Tibial nerve (tissue), 4 donors: Measurements from ENCODE around the gene VPS35. TPM values are rescaled to one million over a fixed set of nuclear protein-coding genes. Genes with fewer than 3 reads are reported as not detected.

Experiments used
- DNase-seq, 2 donors: peaks; one replicate each; pipeline ENCODE4 v3.0.0-alpha.2; 2019; ENCODE audit warnings: low spot score in 2 of 2
- H3K27ac ChIP-seq, 4 donors: fragments of 200-600 bp; sonication (generic) in 3 of 4; one replicate each; pipeline ENCODE4 v1.5.1; 2017 to 2019; ENCODE audit warnings: mild to moderate bottlenecking in 1 of 4
- H3K27me3 ChIP-seq, 2 donors: fragments of 200-600 bp; sonication (generic) in 1 of 2; one replicate each; pipeline versions ENCODE4 v1.5.1 to v1.6.0; 2017 to 2019
- H3K36me3 ChIP-seq, 3 donors: fragments of 200-600 bp; sonication (generic); one replicate each; pipeline ENCODE4 v1.5.1; 2018 to 2019
- H3K4me1 ChIP-seq, 4 donors: fragments of 200-600 bp; sonication (generic) in 3 of 4; one replicate each; pipeline ENCODE4 v1.5.1; 2017 to 2019
- H3K4me3 ChIP-seq, 4 donors: fragments of 200-600 bp; sonication (generic) in 3 of 4; one replicate each; pipeline ENCODE4 v1.5.1; 2017 to 2019; ENCODE audit warnings: mild to moderate bottlenecking in 1 of 4, moderate library complexity in 1 of 4
- H3K9me3 ChIP-seq, 4 donors: fragments of 200-600 bp; sonication (generic) in 3 of 4; one replicate each; pipeline ENCODE4 v1.5.1; 2017 to 2019
- EP300 ChIP-seq, 2 donors: sonication (generic); formaldehyde crosslinking; IDR thresholded peaks; one replicate each; pipeline ENCODE4 v1.6.1; 2017; ENCODE audit warnings: antibody characterized with exemption in 2 of 2, mild to moderate bottlenecking in 1 of 2
- POLR2A ChIP-seq, 2 donors: fragments of 450-650 bp; IDR thresholded peaks; one replicate each; pipeline ENCODE4 v1.6.1; 2017; ENCODE audit warnings: antibody characterized with exemption in 2 of 2, mild to moderate bottlenecking in 2 of 2, moderate library complexity in 2 of 2
- WGBS, 2 donors: methylation state at CpG; one replicate each; pipeline ENCODE4 v1.1.5; 2018; 5-methylcytosine and 5-hydroxymethylcytosine counted together
- total RNA-seq, 4 donors: library from RNA; depleted of rRNA; stranded (reverse); fragments of >200 nt; gene quantifications; one replicate each; pipeline ENCODE4 v1.1.0, GENCODE V29; 2016
- TF ChIP-seq, protein P1 (sequence below), 5 experiments: fragments of 200-600 bp in 3 of 5; fragments of 450-650 bp in 2 of 5; sonication (generic) in 3 of 5; IDR thresholded peaks; one replicate each; pipeline ENCODE4 v1.5.1; 2016 to 2019; ENCODE audit warnings: antibody characterized with exemption in 5 of 5, mild to moderate bottlenecking in 3 of 5, moderate library complexity in 2 of 5

The VPS35 gene
- total RNA-seq, 4 donors from 2014 or later, result 26.1 to 54.4 (median 40.0) TPM

DNA sequence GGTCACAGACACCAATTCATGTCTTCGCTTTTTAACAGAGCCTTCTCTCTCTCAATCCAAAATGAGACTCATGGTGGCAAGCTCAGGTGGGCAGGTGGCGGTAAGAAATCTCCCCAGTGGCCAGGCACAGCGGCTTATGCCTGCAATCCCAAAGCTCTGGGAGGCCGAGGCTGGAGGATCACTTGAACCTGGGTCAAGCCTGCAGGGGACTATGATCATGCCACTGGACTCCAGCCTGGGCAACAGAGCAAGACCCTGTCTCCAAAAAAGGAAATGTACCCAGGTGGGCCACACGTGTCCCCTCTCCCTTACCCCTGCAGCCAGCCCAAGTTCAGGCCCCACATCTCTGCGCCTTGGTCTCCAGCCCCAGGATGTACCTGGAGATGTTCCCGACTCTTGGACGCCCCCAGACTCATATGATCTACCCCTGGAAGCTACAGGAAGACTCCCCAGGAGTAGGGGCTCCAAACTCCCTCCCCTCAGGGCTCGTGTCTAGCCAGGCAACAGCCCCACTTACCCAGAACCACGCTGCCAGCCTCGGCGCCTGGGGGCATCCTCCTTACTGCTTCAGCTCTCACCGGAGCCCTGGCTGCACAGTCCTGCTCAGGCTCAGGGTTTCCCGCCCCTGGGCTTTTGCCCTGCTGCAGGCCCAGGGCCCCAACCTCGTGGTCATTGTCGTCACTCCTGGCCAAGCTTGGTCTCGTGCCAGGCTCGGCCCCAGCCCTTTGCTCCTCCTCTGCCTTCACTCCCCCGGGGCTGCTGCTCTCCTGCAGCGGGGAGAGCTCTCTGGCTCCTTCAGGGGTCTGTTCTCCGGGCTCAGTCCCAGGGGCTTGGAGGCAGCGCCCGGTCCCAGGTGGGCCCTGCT is 42.9 kb upstream of the VPS35 start:
- 70 to 80% methylated on average over 16 to 22 of the region's 23 CpGs for WGBS, 2 donors
- TF ChIP-seq EP300 (IDR thresholded peaks at IDR 0.05) (no peak), POLR2A (IDR thresholded peaks at IDR 0.05) (no peak)
- DNase-seq, result no peak
- no peaks in the 10 kb centered on the region for H3K36me3 ChIP-seq
- no peak overlapping the region for H3K27ac ChIP-seq
- no peaks in the 10 kb centered on the region for H3K27me3 ChIP-seq
- H3K4me3 ChIP-seq, result no peak overlapping the region
- no peaks in the 10 kb centered on the region for H3K9me3 ChIP-seq
- no peaks in the 10 kb centered on the region for H3K4me1 ChIP-seq

DNA sequence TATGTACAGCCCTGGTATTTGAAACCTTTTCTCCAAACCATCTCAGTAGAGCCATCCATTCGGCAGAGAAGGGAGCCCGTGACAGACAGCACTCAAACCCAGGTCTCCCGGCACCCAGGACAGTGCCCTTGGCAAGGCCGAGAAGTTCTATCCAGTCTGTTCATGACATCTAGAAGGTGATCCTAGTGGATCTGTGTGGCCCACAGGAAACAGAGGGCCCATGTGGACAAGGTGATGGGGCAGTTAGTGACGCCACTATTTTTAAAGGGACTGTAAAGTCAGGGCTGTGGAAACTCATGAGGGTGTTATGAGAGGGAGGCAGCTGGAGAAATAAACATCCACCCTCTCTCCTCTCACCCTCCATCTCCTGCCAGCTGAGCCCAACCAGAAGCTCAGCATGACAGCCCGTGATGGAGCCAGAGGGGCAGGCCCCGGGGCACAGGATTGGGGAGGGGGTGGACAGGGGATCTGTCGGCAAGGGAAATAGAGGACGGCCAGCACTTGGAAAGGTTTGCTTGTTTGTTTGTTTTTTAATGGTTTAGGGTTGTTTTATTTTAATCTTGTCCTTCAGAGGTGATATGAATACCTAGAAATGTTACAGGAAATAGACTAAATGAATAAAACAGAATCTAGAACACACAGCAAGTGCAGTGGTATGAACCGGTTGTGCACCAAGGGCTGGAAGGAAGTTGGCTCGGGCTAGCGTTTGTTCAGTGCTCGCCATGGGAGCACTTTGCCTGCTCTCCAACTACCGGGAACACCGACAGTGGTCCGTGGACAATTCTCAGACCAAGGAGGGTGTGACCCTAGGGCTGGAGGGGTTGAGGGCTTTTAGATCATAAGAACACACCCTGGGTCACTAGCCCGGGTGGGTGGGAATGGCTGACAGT is 42.1 kb upstream of the VPS35 start:
- Histone ChIP-seq H3K27me3 (no peaks in the 10 kb centered on the region), H3K4me1 (no peaks in the 10 kb centered on the region), H3K27ac (no peak overlapping the region), H3K9me3 (peaks cover 0 to 3% (median 0%) of the 10 kb centered on the region in 4 donors), H3K4me3 (no peak overlapping the region), H3K36me3 (no peaks in the 10 kb centered on the region)
- TF ChIP-seq EP300 (IDR thresholded peaks at IDR 0.05) (no peak), POLR2A (IDR thresholded peaks at IDR 0.05) (no peak)
- TF ChIP-seq, protein P1, sequence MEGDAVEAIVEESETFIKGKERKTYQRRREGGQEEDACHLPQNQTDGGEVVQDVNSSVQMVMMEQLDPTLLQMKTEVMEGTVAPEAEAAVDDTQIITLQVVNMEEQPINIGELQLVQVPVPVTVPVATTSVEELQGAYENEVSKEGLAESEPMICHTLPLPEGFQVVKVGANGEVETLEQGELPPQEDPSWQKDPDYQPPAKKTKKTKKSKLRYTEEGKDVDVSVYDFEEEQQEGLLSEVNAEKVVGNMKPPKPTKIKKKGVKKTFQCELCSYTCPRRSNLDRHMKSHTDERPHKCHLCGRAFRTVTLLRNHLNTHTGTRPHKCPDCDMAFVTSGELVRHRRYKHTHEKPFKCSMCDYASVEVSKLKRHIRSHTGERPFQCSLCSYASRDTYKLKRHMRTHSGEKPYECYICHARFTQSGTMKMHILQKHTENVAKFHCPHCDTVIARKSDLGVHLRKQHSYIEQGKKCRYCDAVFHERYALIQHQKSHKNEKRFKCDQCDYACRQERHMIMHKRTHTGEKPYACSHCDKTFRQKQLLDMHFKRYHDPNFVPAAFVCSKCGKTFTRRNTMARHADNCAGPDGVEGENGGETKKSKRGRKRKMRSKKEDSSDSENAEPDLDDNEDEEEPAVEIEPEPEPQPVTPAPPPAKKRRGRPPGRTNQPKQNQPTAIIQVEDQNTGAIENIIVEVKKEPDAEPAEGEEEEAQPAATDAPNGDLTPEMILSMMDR (IDR thresholded peaks at IDR 0.05), result no peak
- DNase-seq, result no peak
- WGBS, 2 donors, result 75 to 76% methylated on average over 16 to 17 of the region's 17 CpGs

DNA sequence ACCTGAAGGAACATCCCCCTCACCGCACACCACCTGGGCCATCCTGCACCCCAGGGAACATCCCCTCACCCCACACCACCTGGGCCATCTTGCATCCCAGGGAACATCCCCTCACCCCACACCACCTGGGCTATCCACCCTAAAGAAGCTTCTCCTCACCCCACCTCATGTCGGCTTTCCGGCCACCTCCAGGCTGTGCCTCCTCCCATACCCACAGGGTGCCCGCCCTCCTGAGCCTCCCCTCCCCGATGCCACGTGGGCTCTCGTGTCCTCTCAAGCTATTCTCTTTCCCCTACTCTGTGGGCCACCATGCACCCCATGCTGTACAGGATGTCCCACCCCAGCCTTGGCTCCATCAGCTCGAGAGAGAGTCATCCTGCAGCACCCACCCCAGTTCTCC is 41.1 kb upstream of the VPS35 start:
- Histone ChIP-seq H3K27ac (no peak overlapping the region), H3K4me1 (no peaks in the 10 kb centered on the region), H3K27me3 (no peaks in the 10 kb centered on the region), H3K4me3 (no peak overlapping the region), H3K36me3 (no peaks in the 10 kb centered on the region), H3K9me3 (peaks cover 0 to 11% (median 3%) of the 10 kb centered on the region in 4 donors)
- no peak for TF ChIP-seq POLR2A (IDR thresholded peaks at IDR 0.05)
- TF ChIP-seq, protein P1 (IDR thresholded peaks at IDR 0.05), result no peak
- TF ChIP-seq EP300 (IDR thresholded peaks at IDR 0.05), result no peak
- DNase-seq, result no peak
- WGBS, 2 donors, result 92 to 95% methylated on average over 8 of the region's 8 CpGs

DNA sequence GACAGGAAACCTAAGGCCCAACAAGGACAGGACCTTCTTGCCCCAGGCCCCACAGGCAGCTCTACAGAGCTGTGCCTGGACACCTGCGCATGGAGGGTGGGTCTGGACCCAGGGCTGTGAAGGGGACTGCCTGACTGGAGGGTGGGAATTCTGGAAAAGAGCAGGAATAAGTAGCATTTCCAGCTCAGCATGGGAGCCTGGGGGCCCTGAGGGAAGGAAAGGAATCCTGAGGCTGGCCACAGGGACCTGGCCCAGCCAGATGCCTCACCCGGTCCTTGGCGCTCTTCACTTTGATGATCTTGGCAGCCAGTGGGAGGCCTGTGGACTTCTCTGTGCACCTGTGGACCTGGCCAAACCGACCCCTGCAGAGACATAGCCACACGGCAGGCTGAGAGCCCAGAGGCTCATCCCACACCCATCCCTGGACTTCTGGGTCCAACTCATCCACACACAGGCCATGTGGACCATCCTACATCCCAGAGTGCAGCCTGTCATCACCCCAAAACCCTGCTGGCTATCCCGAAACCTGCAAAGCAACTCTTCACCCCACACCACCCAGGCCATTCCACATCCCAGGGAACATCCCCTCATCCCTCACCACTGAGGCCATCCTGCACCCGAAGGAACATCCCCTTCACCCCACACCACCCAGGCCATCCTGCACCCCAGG is 40.5 kb upstream of the VPS35 start:
- H3K27me3 ChIP-seq, result no peaks in the 10 kb centered on the region
- no peak overlapping the region for H3K4me3 ChIP-seq
- TF ChIP-seq EP300 (IDR thresholded peaks at IDR 0.05), result no peak
- TF ChIP-seq, protein P1 (IDR thresholded peaks at IDR 0.05), result no peak
- no peak for TF ChIP-seq POLR2A (IDR thresholded peaks at IDR 0.05)
- H3K9me3 ChIP-seq, result peaks cover 0 to 13% (median 3%) of the 10 kb centered on the region in 4 donors
- no peaks in the 10 kb centered on the region for H3K36me3 ChIP-seq
- no peaks in the 10 kb centered on the region for H3K4me1 ChIP-seq
- H3K27ac ChIP-seq, result no peak overlapping the region
- no peak for DNase-seq
- WGBS, 2 donors, result 89 to 92% methylated on average over 6 to 7 of the region's 7 CpGs

DNA sequence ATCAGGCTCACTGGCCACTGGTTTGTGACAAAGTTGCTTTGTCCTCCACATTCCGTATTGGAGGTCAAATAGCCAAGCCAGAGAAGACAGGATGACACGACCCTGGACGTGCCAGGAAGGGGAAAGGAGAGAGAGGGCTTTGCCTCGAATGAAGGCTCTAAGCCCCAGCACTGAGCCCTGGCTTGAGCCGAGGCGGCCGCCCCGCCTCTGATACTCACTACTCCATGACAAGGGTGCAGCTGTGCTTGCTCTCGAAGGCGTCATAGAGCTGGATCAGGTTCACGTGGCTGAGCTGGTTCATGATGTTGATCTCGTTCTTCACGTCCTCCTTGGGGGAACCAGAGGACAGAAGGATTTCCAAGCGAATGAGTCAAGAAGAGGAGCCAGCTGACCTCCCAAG is 39.8 kb upstream of the VPS35 start:
- DNase-seq, result no peak
- Histone ChIP-seq H3K36me3 (no peaks in the 10 kb centered on the region), H3K27ac (no peak overlapping the region), H3K4me3 (no peak overlapping the region), H3K27me3 (no peaks in the 10 kb centered on the region), H3K9me3 (peaks cover 0 to 13% (median 3%) of the 10 kb centered on the region in 4 donors), H3K4me1 (no peaks in the 10 kb centered on the region)
- 78 to 86% methylated on average over 14 of the region's 14 CpGs for WGBS, 2 donors
- TF ChIP-seq EP300 (IDR thresholded peaks at IDR 0.05) (no peak), POLR2A (IDR thresholded peaks at IDR 0.05) (no peak)
- TF ChIP-seq, protein P1 (IDR thresholded peaks at IDR 0.05), result no peak
